Liver (tissue), 9 donors: Measurements from ENCODE around the gene SUSD5. TPM values are rescaled to one million over a fixed set of nuclear protein-coding genes. Genes with fewer than 3 reads are reported as not detected.

Experiments
- DNase-seq: peaks from one replicate; pipeline ENCODE4 v3.0.0-alpha.2; 2017; ENCODE audit warnings: low spot score
- H3K27ac ChIP-seq, 2 donors: one replicate each; pipeline ENCODE4 v1.7.0; 2013; ENCODE audit warnings: inconsistent platforms in 2 of 2, low read length in 2 of 2, control low read depth in 1 of 2, low read depth in 1 of 2, mild to moderate bottlenecking in 1 of 2
- H3K27me3 ChIP-seq, 4 donors: one replicate each; pipeline versions ENCODE4 v1.6.1 to v1.7.0; 2013; ENCODE audit warnings: low read length in 3 of 4, inconsistent platforms in 1 of 4, mild to moderate bottlenecking in 1 of 4, moderate library complexity in 1 of 4; ENCODE audit not compliant: control insufficient read depth in 4 of 4, insufficient read depth in 4 of 4
- H3K36me3 ChIP-seq, 4 donors: one replicate each; pipeline versions ENCODE4 v1.6.1 to v1.7.0; 2013; ENCODE audit warnings: low read length in 3 of 4, mild to moderate bottlenecking in 3 of 4, low read depth in 1 of 4, moderate library complexity in 1 of 4; ENCODE audit not compliant: control insufficient read depth in 4 of 4, insufficient read depth in 3 of 4
- H3K4me1 ChIP-seq, 4 donors: one replicate each; pipeline versions ENCODE4 v1.6.1 to v1.7.0; 2013; ENCODE audit warnings: low read length in 3 of 4, mild to moderate bottlenecking in 3 of 4, moderate library complexity in 1 of 4; ENCODE audit not compliant: control insufficient read depth in 4 of 4, insufficient read depth in 4 of 4
- H3K4me3 ChIP-seq, 3 donors: one replicate each; pipeline versions ENCODE4 v1.6.1 to v1.7.0; 2013; ENCODE audit warnings: low read length in 3 of 3, control low read depth in 1 of 3, low read depth in 1 of 3, mild to moderate bottlenecking in 1 of 3
- H3K9ac ChIP-seq, 2 donors: one replicate each; pipeline ENCODE4 v1.7.0; 2013; ENCODE audit warnings: low read length in 2 of 2, mild to moderate bottlenecking in 2 of 2, moderate library complexity in 2 of 2, control low read depth in 1 of 2, low read depth in 1 of 2
- H3K9me3 ChIP-seq, 4 donors: one replicate each; pipeline versions ENCODE4 v1.6.1 to v1.7.0; 2013; ENCODE audit warnings: low read length in 3 of 4; ENCODE audit not compliant: control insufficient read depth in 4 of 4
- EGR1 ChIP-seq, 2 donors: IDR thresholded peaks; 2 replicates each; pipeline ENCODE4 v1.6.1; 2016 to 2018; ENCODE audit warnings: antibody characterized with exemption in 2 of 2, low read depth in 2 of 2
- FOXA1 ChIP-seq: IDR thresholded peaks from 2 replicates; pipeline ENCODE4 v1.6.1; 2016; ENCODE audit warnings: antibody characterized with exemption
- FOXA2 ChIP-seq: IDR thresholded peaks from 2 replicates; pipeline ENCODE4 v1.6.1; 2016; ENCODE audit warnings: antibody characterized with exemption
- GABPA ChIP-seq, 2 donors: IDR thresholded peaks in 1 of 2; conservative IDR thresholded peaks in 1 of 2; 2 replicates each; pipeline ENCODE4 v1.6.1; 2016; ENCODE audit warnings: antibody characterized with exemption in 2 of 2, mild to moderate bottlenecking in 1 of 2, moderate library complexity in 1 of 2
- HNF4A ChIP-seq, 2 donors: conservative IDR thresholded peaks; 2 replicates each; pipeline ENCODE4 v1.6.1; 2016; ENCODE audit warnings: antibody characterized with exemption in 2 of 2, mild to moderate bottlenecking in 2 of 2
- HNF4G ChIP-seq: IDR thresholded peaks from 2 replicates; pipeline ENCODE4 v1.6.1; 2016; ENCODE audit warnings: antibody characterized with exemption
- JUND ChIP-seq, 2 donors: IDR thresholded peaks; 2 replicates each; pipeline ENCODE4 v1.6.1; 2016; ENCODE audit warnings: antibody characterized with exemption in 2 of 2
- NR2F2 ChIP-seq: IDR thresholded peaks from 2 replicates; pipeline ENCODE4 v1.6.1; 2016; ENCODE audit warnings: antibody characterized with exemption
- RAD21 ChIP-seq, 2 donors: IDR thresholded peaks; 2 replicates each; pipeline ENCODE4 v1.6.1; 2016; ENCODE audit warnings: antibody characterized with exemption in 2 of 2, mild to moderate bottlenecking in 2 of 2
- RXRA ChIP-seq, 2 donors: IDR thresholded peaks; 2 replicates each; pipeline ENCODE4 v1.6.1; 2017 to 2018; ENCODE audit warnings: antibody characterized with exemption in 2 of 2, mild to moderate bottlenecking in 1 of 2
- SP1 ChIP-seq: IDR thresholded peaks from 2 replicates; pipeline ENCODE4 v1.6.1; 2018; ENCODE audit warnings: antibody characterized with exemption, mild to moderate bottlenecking
- TAF1 ChIP-seq: conservative IDR thresholded peaks from 2 replicates; pipeline ENCODE4 v1.6.1; 2016; ENCODE audit warnings: antibody characterized with exemption, mild to moderate bottlenecking
- YY1 ChIP-seq: IDR thresholded peaks from 2 replicates; pipeline ENCODE4 v1.6.1; 2016; ENCODE audit warnings: antibody characterized with exemption, mild to moderate bottlenecking
- WGBS: extraction: QIAGEN DNeasy Blood & Tissue Kit; methylation state at CpG from one replicate; pipeline ENCODE4 v1.1.7; 2013; 5-methylcytosine and 5-hydroxymethylcytosine counted together
- polyA plus RNA-seq, 2 donors: library from polyadenylated mRNA; stranded (reverse) in 1 of 2; unstranded in 1 of 2; fragments of 200-250 nt in 1 of 2; fragments of >200 nt in 1 of 2; fragmentation: Nextera tagmentation in 1 of 2; extraction: Ambion mirVana in 1 of 2; gene quantifications; one replicate each; pipeline versions ENCODE4 v1.2.1 to v1.2.3, GENCODE V29; 2013 to 2015
- total RNA-seq, 2 donors: library from RNA; depleted of rRNA; stranded (reverse); fragments of >200 nt; gene quantifications; one replicate each; pipeline ENCODE4 v1.2.3, GENCODE V29; 2014
- TF ChIP-seq, protein P1 (sequence below): IDR thresholded peaks from 2 replicates; pipeline ENCODE4 v1.6.1; 2016; ENCODE audit warnings: antibody characterized with exemption, mild to moderate bottlenecking
- TF ChIP-seq, protein P2 (sequence below): IDR thresholded peaks from 2 replicates; pipeline ENCODE4 v1.6.1; 2016; ENCODE audit warnings: antibody characterized with exemption
- TF ChIP-seq, protein P3 (sequence below): fragments of 150-350 bp; IDR thresholded peaks from 2 replicates; pipeline ENCODE4 v1.5.1; 2017; ENCODE audit warnings: improper control_type of control experiment, low read depth, low read length; ENCODE audit not compliant: missing input control
- TF ChIP-seq, protein P4 (sequence below): IDR thresholded peaks from 2 replicates; pipeline ENCODE4 v1.6.1; 2016; ENCODE audit warnings: antibody characterized with exemption
- TF ChIP-seq, protein P5 (sequence below): IDR thresholded peaks from 2 replicates; pipeline ENCODE4 v1.6.1; 2016; ENCODE audit warnings: antibody characterized with exemption
- donor health status: healthy.
- donor health status: healthy.
- donor health status: healthy.
- donor health status: healthy.
- donor health status: healthy.

The SUSD5 gene
- total and polyA plus RNA-seq, 4 donors = 0.08 to 0.21 (median 0.18) TPM

DNA sequence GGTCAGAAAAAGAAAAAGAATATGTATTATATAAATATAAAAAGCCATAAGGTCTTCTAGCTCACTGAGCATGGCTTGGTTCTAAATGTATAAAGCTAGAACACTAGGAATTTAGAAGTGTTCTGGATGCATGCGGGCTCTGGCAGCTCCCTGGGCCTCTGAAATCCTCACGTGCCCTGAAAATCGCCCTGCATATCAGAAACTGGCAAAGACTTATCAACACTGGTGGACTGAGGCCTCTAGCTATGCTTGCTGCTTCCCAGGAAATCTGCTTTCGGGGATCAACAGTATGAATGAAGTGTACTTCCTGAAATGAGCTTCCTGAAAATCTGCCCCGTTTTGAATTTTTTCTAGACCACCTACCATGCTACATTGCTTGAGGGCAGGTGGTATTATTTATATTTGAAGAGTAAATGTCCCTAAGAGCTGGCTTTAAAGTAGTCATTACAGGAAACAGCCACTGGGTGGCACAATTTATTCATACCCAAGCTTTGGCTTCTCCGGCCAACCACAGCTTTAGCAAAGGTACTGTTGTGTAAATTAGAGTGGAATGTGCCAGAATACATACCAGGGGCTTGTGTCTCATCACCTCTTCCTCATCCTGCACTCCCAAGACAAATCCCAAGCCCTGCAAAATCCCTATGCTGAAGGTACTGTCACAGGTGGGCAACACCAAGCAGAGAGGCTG, 87.1 kb downstream of the SUSD5 start:
- peaks cover 10 to 24% (median 16%) of the 10 kb centered on the region in 4 donors for H3K36me3 ChIP-seq

DNA sequence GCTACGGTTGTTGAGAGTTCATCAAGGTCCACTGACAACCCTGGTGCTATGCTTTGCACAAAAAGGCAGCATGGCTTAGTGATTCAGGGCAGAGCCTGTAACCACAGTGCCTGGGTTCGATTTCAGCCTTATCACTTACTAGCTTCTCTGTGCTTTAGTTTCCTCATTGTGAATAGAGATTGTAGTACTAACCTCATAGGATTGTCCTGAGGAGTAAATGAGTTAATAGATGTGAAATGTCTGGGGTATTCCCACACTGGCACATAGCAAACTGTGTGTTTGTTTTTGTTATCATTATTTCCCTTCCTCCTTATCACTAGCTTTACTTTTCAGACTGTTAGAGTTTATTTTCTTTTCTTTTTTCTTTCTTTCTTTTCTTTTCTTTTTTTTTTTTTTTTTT, 88.5 kb downstream of the SUSD5 start:
- no peak overlapping the region for H3K27ac ChIP-seq
- no peaks in the 10 kb centered on the region for H3K27me3 ChIP-seq
- WGBS = 78% methylated on average over 2 of the region's 2 CpGs
- H3K4me1 ChIP-seq = no peaks in the 10 kb centered on the region
- H3K9me3 ChIP-seq = no peaks in the 10 kb centered on the region
- TF ChIP-seq JUND (IDR thresholded peaks at IDR 0.05) (no peak), NR2F2 (no peak), FOXA2 (no peak), HNF4A (conservative IDR thresholded peaks at IDR 0.05) (no peak), HNF4G (no peak), FOXA1 (no peak), YY1 (no peak), RAD21 (IDR thresholded peaks at IDR 0.05) (no peak), GABPA (IDR thresholded peaks at IDR 0.05 in 1 of 2, conservative IDR thresholded peaks at IDR 0.05 in 1 of 2) (no peak), EGR1 (IDR thresholded peaks at IDR 0.05; ENCODE audit: low read depth in 2 of 2) (no peak)
- TF ChIP-seq, protein P1, sequence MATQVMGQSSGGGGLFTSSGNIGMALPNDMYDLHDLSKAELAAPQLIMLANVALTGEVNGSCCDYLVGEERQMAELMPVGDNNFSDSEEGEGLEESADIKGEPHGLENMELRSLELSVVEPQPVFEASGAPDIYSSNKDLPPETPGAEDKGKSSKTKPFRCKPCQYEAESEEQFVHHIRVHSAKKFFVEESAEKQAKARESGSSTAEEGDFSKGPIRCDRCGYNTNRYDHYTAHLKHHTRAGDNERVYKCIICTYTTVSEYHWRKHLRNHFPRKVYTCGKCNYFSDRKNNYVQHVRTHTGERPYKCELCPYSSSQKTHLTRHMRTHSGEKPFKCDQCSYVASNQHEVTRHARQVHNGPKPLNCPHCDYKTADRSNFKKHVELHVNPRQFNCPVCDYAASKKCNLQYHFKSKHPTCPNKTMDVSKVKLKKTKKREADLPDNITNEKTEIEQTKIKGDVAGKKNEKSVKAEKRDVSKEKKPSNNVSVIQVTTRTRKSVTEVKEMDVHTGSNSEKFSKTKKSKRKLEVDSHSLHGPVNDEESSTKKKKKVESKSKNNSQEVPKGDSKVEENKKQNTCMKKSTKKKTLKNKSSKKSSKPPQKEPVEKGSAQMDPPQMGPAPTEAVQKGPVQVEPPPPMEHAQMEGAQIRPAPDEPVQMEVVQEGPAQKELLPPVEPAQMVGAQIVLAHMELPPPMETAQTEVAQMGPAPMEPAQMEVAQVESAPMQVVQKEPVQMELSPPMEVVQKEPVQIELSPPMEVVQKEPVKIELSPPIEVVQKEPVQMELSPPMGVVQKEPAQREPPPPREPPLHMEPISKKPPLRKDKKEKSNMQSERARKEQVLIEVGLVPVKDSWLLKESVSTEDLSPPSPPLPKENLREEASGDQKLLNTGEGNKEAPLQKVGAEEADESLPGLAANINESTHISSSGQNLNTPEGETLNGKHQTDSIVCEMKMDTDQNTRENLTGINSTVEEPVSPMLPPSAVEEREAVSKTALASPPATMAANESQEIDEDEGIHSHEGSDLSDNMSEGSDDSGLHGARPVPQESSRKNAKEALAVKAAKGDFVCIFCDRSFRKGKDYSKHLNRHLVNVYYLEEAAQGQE = no peak
- TF ChIP-seq, protein P2, sequence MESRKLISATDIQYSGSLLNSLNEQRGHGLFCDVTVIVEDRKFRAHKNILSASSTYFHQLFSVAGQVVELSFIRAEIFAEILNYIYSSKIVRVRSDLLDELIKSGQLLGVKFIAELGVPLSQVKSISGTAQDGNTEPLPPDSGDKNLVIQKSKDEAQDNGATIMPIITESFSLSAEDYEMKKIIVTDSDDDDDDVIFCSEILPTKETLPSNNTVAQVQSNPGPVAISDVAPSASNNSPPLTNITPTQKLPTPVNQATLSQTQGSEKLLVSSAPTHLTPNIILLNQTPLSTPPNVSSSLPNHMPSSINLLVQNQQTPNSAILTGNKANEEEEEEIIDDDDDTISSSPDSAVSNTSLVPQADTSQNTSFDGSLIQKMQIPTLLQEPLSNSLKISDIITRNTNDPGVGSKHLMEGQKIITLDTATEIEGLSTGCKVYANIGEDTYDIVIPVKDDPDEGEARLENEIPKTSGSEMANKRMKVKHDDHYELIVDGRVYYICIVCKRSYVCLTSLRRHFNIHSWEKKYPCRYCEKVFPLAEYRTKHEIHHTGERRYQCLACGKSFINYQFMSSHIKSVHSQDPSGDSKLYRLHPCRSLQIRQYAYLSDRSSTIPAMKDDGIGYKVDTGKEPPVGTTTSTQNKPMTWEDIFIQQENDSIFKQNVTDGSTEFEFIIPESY = no peak
- TF ChIP-seq, protein P3, sequence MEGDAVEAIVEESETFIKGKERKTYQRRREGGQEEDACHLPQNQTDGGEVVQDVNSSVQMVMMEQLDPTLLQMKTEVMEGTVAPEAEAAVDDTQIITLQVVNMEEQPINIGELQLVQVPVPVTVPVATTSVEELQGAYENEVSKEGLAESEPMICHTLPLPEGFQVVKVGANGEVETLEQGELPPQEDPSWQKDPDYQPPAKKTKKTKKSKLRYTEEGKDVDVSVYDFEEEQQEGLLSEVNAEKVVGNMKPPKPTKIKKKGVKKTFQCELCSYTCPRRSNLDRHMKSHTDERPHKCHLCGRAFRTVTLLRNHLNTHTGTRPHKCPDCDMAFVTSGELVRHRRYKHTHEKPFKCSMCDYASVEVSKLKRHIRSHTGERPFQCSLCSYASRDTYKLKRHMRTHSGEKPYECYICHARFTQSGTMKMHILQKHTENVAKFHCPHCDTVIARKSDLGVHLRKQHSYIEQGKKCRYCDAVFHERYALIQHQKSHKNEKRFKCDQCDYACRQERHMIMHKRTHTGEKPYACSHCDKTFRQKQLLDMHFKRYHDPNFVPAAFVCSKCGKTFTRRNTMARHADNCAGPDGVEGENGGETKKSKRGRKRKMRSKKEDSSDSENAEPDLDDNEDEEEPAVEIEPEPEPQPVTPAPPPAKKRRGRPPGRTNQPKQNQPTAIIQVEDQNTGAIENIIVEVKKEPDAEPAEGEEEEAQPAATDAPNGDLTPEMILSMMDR = no peak
- DNase-seq = no peak
- no peak overlapping the region for H3K4me3 ChIP-seq
- peaks cover 6 to 30% (median 21%) of the 10 kb centered on the region in 4 donors for H3K36me3 ChIP-seq
- H3K9ac ChIP-seq = no peak overlapping the region

More for the DNA sequence above, 87.1 kb downstream of the SUSD5 start:
- Histone ChIP-seq H3K9me3 (no peaks in the 10 kb centered on the region), H3K9ac (no peak overlapping the region), H3K27me3 (no peaks in the 10 kb centered on the region), H3K27ac (no peak overlapping the region), H3K4me1 (no peaks in the 10 kb centered on the region), H3K4me3 (no peak overlapping the region)
- no peak for DNase-seq
- TF ChIP-seq HNF4G (no peak), YY1 (no peak), EGR1 (IDR thresholded peaks at IDR 0.05; ENCODE audit: low read depth in 2 of 2) (no peak), FOXA1 (no peak), TAF1 (no peak), SP1 (no peak), RXRA (IDR thresholded peaks at IDR 0.05) (no peak), RAD21 (IDR thresholded peaks at IDR 0.05) (peak; percentile 87 to 88), JUND (IDR thresholded peaks at IDR 0.05) (no peak)
- TF ChIP-seq, protein P3 = peak; percentile 70
- TF ChIP-seq, protein P4, sequence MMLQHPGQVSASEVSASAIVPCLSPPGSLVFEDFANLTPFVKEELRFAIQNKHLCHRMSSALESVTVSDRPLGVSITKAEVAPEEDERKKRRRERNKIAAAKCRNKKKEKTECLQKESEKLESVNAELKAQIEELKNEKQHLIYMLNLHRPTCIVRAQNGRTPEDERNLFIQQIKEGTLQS = no peak
- TF ChIP-seq, protein P5, sequence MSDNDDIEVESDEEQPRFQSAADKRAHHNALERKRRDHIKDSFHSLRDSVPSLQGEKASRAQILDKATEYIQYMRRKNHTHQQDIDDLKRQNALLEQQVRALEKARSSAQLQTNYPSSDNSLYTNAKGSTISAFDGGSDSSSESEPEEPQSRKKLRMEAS = no peak
- WGBS = 25% methylated on average over 6 of the region's 6 CpGs
